GM21515 (cell line): ENCODE measurements around the gene USP13.

Experiments used
- ATAC-seq: cut with Tn5 transposase; IDR thresholded peaks from one replicate; pipeline ENCODE4 v1.9.1; 2021; ENCODE audit not compliant: unreplicated experiment

USP13 gene

GRCh38 chr3:179697736-179698332 lies 45.0 kb downstream of the USP13 start:
- no peak for ATAC-seq

- no peak for ATAC-seq
Measured at GRCh38 chr3:179700716-179701115, 47.9 kb downstream of the USP13 start.

- ATAC-seq: no peak
Measured at GRCh38 chr3:179701176-179701827, 48.5 kb downstream of the USP13 start.

- ATAC-seq: no peak
Measured at GRCh38 chr3:179702271-179702947, 49.6 kb downstream of the USP13 start.

- ATAC-seq: no peak
Measured at GRCh38 chr3:179703816-179704215, 51.0 kb downstream of the USP13 start.

GRCh38 chr3:179706233-179706632 lies 53.4 kb downstream of the USP13 start:
- ATAC-seq: no peak

- ATAC-seq: no peak
Measured at GRCh38 chr3:179710079-179710478, 57.2 kb downstream of the USP13 start.

GRCh38 chr3:179713643-179714090 lies 60.8 kb downstream of the USP13 start:
- no peak for ATAC-seq

GRCh38 chr3:179715582-179715981 lies 62.7 kb downstream of the USP13 start:
- no peak for ATAC-seq

GRCh38 chr3:179716226-179716625 lies 63.4 kb downstream of the USP13 start:
- no peak for ATAC-seq

- ATAC-seq: no peak
Measured at GRCh38 chr3:179716811-179717210, 64.0 kb downstream of the USP13 start.

GRCh38 chr3:179717219-179717618 lies 64.4 kb downstream of the USP13 start:
- no peak for ATAC-seq

- no peak for ATAC-seq
Measured at GRCh38 chr3:179719048-179719734, 66.4 kb downstream of the USP13 start.

- ATAC-seq: no peak
Measured at GRCh38 chr3:179720196-179720595, 67.4 kb downstream of the USP13 start.

GRCh38 chr3:179723617-179724016 lies 70.8 kb downstream of the USP13 start:
- ATAC-seq: no peak

- ATAC-seq: no peak
Measured at GRCh38 chr3:179726075-179726699, 73.3 kb downstream of the USP13 start.

- ATAC-seq: no peak
Measured at GRCh38 chr3:179729086-179729485, 76.2 kb downstream of the USP13 start.

- no peak for ATAC-seq
Measured at GRCh38 chr3:179729981-179730380, 77.1 kb downstream of the USP13 start.

GRCh38 chr3:179730506-179730905 lies 77.7 kb downstream of the USP13 start:
- no peak for ATAC-seq

- ATAC-seq: no peak
Measured at GRCh38 chr3:179731544-179731943, 78.7 kb downstream of the USP13 start.

- ATAC-seq: no peak
Measured at GRCh38 chr3:179732661-179733348, 80.0 kb downstream of the USP13 start.
